ENCODE results near the gene INVS. TPM values are rescaled to one million over a fixed set of nuclear protein-coding genes. Genes with fewer than 3 reads are reported as not detected.

Gene INVS
- total RNA-seq, 2 donors from 2014 or later: 37.8 to 46.8 TPM

GRCh38 chr9:100217536-100217935 lies 118.5 kb downstream of the INVS start:
- H3K9me3 ChIP-seq: no peaks in the 10 kb centered on the region
- ATAC-seq (ENCODE audit: insufficient number of reproducible peaks, low FRiP score, low read depth) (no peak), DNase-seq (ENCODE audit: low spot score) (no peak)
- H3K4me3 ChIP-seq: no peak overlapping the region
- no peaks in the 10 kb centered on the region for H3K4me1 ChIP-seq (ENCODE audit: control insufficient read depth in 1 of 2, low read depth in 2 of 2)
- H3K36me3 ChIP-seq: no peaks in the 10 kb centered on the region
- no peaks in the 10 kb centered on the region for H3K27me3 ChIP-seq (replicated peaks; ENCODE audit: insufficient read depth)
- TF ChIP-seq CTCF (IDR thresholded peaks at IDR 0.05): no peak
- H3K27ac ChIP-seq: no peak overlapping the region

DNA sequence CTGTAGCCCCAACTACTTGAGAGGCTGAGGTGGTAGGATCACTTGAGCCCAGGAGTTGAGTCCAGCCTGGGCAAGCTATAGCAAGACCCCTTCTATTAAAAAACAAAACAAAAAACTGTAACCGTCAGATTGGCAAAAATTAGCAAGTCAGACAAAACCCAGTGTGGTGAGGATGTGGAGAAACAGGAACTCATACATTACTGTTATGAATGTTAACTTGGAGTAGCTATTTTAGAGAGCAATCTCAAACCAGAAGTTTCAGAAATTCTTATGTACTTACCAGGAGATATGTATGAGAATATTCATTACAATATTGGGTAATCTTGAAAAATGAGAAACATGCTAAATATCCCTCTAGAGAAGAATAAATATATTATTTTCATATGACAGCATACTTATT lies 120.3 kb downstream of the INVS start:
- Histone ChIP-seq H3K9me3 (no peaks in the 10 kb centered on the region), H3K36me3 (no peaks in the 10 kb centered on the region), H3K27me3 (replicated peaks; ENCODE audit: insufficient read depth) (no peaks in the 10 kb centered on the region), H3K27ac (no peak overlapping the region), H3K4me3 (no peak overlapping the region), H3K4me1 (ENCODE audit: control insufficient read depth in 1 of 2, low read depth in 2 of 2) (no peaks in the 10 kb centered on the region)
- no peak for TF ChIP-seq CTCF (IDR thresholded peaks at IDR 0.05)
- ATAC-seq (ENCODE audit: insufficient number of reproducible peaks, low FRiP score, low read depth): no peak
- DNase-seq (ENCODE audit: low spot score): no peak

DNA sequence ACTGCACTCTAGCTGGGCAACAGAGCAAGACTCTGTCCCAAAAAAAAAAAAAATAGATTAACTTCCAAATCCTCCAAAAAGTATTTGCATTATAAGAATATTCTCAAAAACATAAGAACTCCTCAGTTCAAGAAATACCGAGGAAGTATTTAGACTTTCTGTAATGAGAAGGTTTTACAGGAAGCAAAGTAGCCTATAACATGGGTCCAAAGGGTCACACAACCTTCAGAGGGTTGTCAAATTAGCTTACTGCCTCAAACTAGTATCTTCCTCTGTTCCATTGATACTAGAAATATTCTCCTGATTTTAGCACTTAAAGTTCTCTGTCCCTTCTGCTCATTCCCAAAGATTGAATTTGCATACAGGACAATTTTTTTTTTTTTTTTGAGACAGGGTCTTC lies 121.9 kb downstream of the INVS start:
- no peak for TF ChIP-seq CTCF (IDR thresholded peaks at IDR 0.05)
- ATAC-seq (ENCODE audit: insufficient number of reproducible peaks, low FRiP score, low read depth): no peak
- H3K27me3 ChIP-seq (replicated peaks; ENCODE audit: insufficient read depth): no peaks in the 10 kb centered on the region
- DNase-seq (ENCODE audit: low spot score): no peak
- H3K9me3 ChIP-seq: no peaks in the 10 kb centered on the region
- H3K4me1 ChIP-seq (ENCODE audit: control insufficient read depth in 1 of 2, low read depth in 2 of 2): no peaks in the 10 kb centered on the region
- H3K36me3 ChIP-seq: no peaks in the 10 kb centered on the region
- no peak overlapping the region for H3K27ac ChIP-seq
- H3K4me3 ChIP-seq: no peak overlapping the region

DNA sequence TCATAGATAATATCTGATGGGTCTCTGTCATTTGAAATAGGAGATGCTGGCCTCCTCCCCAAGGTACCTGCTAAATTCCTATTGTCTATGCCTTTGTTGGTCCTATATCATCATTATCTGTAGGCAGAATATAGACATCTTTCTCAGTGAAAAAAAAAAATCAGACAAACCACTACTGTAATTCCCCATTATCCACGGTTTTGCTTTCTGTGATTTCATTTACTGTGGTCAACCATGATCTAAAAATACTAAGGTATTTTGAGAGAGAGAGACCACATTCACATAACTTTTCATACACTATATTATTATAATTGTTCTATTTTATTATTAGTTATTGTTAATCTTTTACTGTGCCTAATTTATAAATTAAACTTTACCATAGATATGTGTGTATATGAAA lies 122.5 kb downstream of the INVS start:
- H3K4me3 ChIP-seq: no peak overlapping the region
- ATAC-seq (ENCODE audit: insufficient number of reproducible peaks, low FRiP score, low read depth): no peak
- no peak overlapping the region for H3K27ac ChIP-seq
- H3K27me3 ChIP-seq (replicated peaks; ENCODE audit: insufficient read depth): no peaks in the 10 kb centered on the region
- no peaks in the 10 kb centered on the region for H3K36me3 ChIP-seq
- no peaks in the 10 kb centered on the region for H3K9me3 ChIP-seq
- TF ChIP-seq CTCF (IDR thresholded peaks at IDR 0.05): no peak
- DNase-seq (ENCODE audit: low spot score): no peak
- H3K4me1 ChIP-seq (ENCODE audit: control insufficient read depth in 1 of 2, low read depth in 2 of 2): no peaks in the 10 kb centered on the region

- peak; percentile 20 for TF ChIP-seq CTCF (IDR thresholded peaks at IDR 0.05)
- ATAC-seq (ENCODE audit: insufficient number of reproducible peaks, low FRiP score, low read depth): no peak
Measured at GRCh38 chr9:100222674-100223073, 123.6 kb downstream of the INVS start.

More at GRCh38 chr9:100222674-100223073, 123.6 kb downstream of the INVS start:
- Histone ChIP-seq H3K4me3 (no peak overlapping the region), H3K27ac (no peak overlapping the region), H3K36me3 (peaks cover 4% of the 10 kb centered on the region), H3K27me3 (replicated peaks; ENCODE audit: insufficient read depth) (no peaks in the 10 kb centered on the region), H3K4me1 (ENCODE audit: control insufficient read depth in 1 of 2, low read depth in 2 of 2) (no peaks in the 10 kb centered on the region), H3K9me3 (no peaks in the 10 kb centered on the region)
- no peak for DNase-seq (ENCODE audit: low spot score)
